ENCODE results near the gene FAM20C. TPM values are rescaled to one million over a fixed set of nuclear protein-coding genes. Genes with fewer than 3 reads are reported as not detected.

The FAM20C gene
- total RNA-seq, 1 donor from 2014 or later: 22.1 TPM

GRCh38 chr7:285731-286130 is 93.4 kb downstream of the FAM20C start:
- peaks cover 13% of the 10 kb centered on the region for H3K27me3 ChIP-seq
- H3K36me3 ChIP-seq: no peaks in the 10 kb centered on the region
- H3K4me3 ChIP-seq: no peak overlapping the region
- no peak for DNase-seq (ENCODE audit: extremely low spot score in 2 of 2)
- no peak for TF ChIP-seq POLR2A (IDR thresholded peaks at IDR 0.05)
- TF ChIP-seq POLR2AphosphoS5 (IDR thresholded peaks at IDR 0.05; ENCODE audit: insufficient read depth in 1 of 2, low read depth in 1 of 2): no peak
- TF ChIP-seq, protein P1, sequence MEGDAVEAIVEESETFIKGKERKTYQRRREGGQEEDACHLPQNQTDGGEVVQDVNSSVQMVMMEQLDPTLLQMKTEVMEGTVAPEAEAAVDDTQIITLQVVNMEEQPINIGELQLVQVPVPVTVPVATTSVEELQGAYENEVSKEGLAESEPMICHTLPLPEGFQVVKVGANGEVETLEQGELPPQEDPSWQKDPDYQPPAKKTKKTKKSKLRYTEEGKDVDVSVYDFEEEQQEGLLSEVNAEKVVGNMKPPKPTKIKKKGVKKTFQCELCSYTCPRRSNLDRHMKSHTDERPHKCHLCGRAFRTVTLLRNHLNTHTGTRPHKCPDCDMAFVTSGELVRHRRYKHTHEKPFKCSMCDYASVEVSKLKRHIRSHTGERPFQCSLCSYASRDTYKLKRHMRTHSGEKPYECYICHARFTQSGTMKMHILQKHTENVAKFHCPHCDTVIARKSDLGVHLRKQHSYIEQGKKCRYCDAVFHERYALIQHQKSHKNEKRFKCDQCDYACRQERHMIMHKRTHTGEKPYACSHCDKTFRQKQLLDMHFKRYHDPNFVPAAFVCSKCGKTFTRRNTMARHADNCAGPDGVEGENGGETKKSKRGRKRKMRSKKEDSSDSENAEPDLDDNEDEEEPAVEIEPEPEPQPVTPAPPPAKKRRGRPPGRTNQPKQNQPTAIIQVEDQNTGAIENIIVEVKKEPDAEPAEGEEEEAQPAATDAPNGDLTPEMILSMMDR (IDR thresholded peaks at IDR 0.05): no peak
- H3K4me1 ChIP-seq: peaks cover 10% of the 10 kb centered on the region
- no peaks in the 10 kb centered on the region for H3K9me3 ChIP-seq
- no peak overlapping the region for H3K27ac ChIP-seq
- intact Hi-C loops (cut with DNase I): no loop called here

DNA sequence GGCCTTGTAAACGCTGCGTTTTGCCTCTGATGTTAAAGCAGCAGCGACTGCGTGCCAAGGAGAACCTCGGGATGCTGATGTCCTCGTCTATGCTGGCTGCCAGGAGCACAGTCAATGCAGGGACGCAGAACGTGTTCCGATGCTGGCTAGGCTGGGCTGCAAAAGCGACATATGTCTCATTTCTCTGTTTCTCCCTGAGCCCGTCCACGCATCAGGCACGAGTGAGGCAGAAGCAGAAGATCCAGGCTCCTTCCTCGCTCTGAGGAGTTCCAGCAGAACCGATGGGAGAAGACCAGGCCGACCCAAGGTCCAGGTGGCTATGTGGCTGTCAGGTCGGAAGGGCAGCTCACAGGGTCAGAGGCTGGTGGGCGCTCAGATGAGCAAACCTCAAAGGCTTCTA is 93.9 kb downstream of the FAM20C start:
- intact Hi-C loops (cut with DNase I): no loop called here
- DNase-seq (ENCODE audit: extremely low spot score in 2 of 2): no peak
- Histone ChIP-seq H3K27ac (no peak overlapping the region), H3K27me3 (peaks cover 15% of the 10 kb centered on the region), H3K4me3 (no peak overlapping the region), H3K36me3 (no peaks in the 10 kb centered on the region), H3K4me1 (peaks cover 11% of the 10 kb centered on the region), H3K9me3 (no peaks in the 10 kb centered on the region)
- TF ChIP-seq, protein P1 (IDR thresholded peaks at IDR 0.05): no peak
- no peak for TF ChIP-seq POLR2A (IDR thresholded peaks at IDR 0.05)
- TF ChIP-seq POLR2AphosphoS5 (IDR thresholded peaks at IDR 0.05; ENCODE audit: insufficient read depth in 1 of 2, low read depth in 1 of 2): no peak

- no peak for TF ChIP-seq POLR2A (IDR thresholded peaks at IDR 0.05)
- TF ChIP-seq, protein P1 (IDR thresholded peaks at IDR 0.05): no peak
- TF ChIP-seq POLR2AphosphoS5 (IDR thresholded peaks at IDR 0.05; ENCODE audit: insufficient read depth in 1 of 2, low read depth in 1 of 2): no peak
- DNase-seq (ENCODE audit: extremely low spot score in 2 of 2): no peak
Measured at GRCh38 chr7:288671-289101, 96.3 kb downstream of the FAM20C start.

GRCh38 chr7:289209-289755 is 96.9 kb downstream of the FAM20C start:
- Histone ChIP-seq H3K27me3 (peaks cover 15% of the 10 kb centered on the region), H3K36me3 (no peaks in the 10 kb centered on the region), H3K4me1 (peaks cover 11% of the 10 kb centered on the region), H3K9me3 (no peaks in the 10 kb centered on the region), H3K27ac (no peak overlapping the region), H3K4me3 (no peak overlapping the region)
- intact Hi-C loops (cut with DNase I): no loop called here
- no peak for DNase-seq (ENCODE audit: extremely low spot score in 2 of 2)
- TF ChIP-seq POLR2A (IDR thresholded peaks at IDR 0.05) (no peak), POLR2AphosphoS5 (IDR thresholded peaks at IDR 0.05; ENCODE audit: insufficient read depth in 1 of 2, low read depth in 1 of 2) (no peak)
- TF ChIP-seq, protein P1 (IDR thresholded peaks at IDR 0.05): no peak

More at GRCh38 chr7:288671-289101, 96.3 kb downstream of the FAM20C start:
- Histone ChIP-seq H3K9me3 (no peaks in the 10 kb centered on the region), H3K27ac (no peak overlapping the region), H3K27me3 (peaks cover 15% of the 10 kb centered on the region), H3K4me3 (no peak overlapping the region), H3K4me1 (peaks cover 11% of the 10 kb centered on the region), H3K36me3 (no peaks in the 10 kb centered on the region)
- intact Hi-C loops (cut with DNase I): no loop called here

DNA sequence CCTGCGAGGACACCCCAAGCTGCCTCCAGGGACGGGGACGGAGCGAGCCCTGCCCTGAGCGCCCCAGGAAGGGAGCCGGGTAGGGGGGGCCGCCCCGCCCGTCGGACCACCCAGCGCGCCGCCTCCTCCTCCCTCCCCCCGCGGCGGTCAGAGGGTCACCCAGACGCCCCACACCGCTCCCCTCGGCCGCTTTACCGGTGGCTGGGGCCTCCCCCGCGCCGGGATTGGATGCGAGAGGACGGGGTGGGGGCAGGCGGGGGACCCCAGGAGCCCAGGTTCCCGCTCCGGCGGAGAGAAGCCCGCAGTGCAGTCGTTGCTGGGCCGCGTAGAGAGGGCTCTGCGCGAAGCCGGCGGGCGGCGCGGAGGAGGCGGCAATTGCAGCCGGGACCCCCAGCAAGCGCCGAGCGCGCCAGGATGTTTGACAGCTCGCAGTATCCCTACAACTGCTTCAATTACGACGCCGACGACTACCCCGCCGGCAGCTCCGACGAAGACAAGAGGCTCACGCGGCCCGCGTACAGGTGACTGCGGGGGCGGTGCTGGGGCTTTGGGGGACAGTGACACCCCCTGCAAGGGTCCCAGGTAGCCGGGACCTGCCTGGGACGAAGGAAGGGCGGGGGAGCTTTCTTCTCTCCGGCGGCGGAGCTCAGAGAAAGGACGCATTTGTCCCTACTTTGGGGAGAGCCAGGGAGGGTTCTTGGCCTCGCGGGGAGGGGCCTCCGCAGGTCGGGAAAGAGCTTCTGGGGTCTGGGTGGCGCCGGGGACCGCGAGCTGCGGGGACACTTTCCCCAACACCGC is 97.6 kb downstream of the FAM20C start, which contains the start of gene FOXL3:
FOXL3 (plus strand) TSS at position 415 of the 798 bp plus-strand sequence; CDS start at position 415, 0 bp downstream.
- intact Hi-C loops (cut with DNase I): no loop called here
- Histone ChIP-seq H3K27ac (no peak within 1 kb of the TSS), H3K9me3 (no peaks in the 10 kb centered on the region), H3K4me1 (peaks cover 11% of the 10 kb centered on the region), H3K36me3 (no peaks in the 10 kb centered on the region), H3K27me3 (peaks cover 15% of the 10 kb centered on the region), H3K4me3 (no peak within 1 kb of the TSS)
- TF ChIP-seq POLR2AphosphoS5 (IDR thresholded peaks at IDR 0.05; ENCODE audit: insufficient read depth in 1 of 2, low read depth in 1 of 2) (no peak), POLR2A (IDR thresholded peaks at IDR 0.05) (no peak)
- TF ChIP-seq, protein P1 (IDR thresholded peaks at IDR 0.05): no peak
- DNase-seq (ENCODE audit: extremely low spot score in 2 of 2): no peak
